RWPE1 (cell line): ENCODE results near the gene UBE2D2.
"Not testable (repeated sequence)": the region's sequence is repeated elsewhere in the genome, so short reads cannot be mapped to it uniquely, and the experiment has no call there.

Experiments
- CTCF ChIA-PET: fragments of 350-600 bp; sonication (Branson Sonifier 250); formaldehyde crosslinking; extraction: SDS; loops from one replicate; lab custom pipeline; 2021; lab: Yijun Ruan, JAX
- POLR2A ChIA-PET: fragments of 400-600 bp; formaldehyde crosslinking; extraction: SDS; loops from one replicate; lab custom pipeline; 2020; ENCODE audit warnings: antibody characterized with exemption; ENCODE audit not compliant: low non-redundant PET; lab: Yijun Ruan, JAX
- DNase-seq: peaks from one replicate; pipeline ENCODE4 v3.0.0; 2012; ENCODE audit warnings: low spot score
- H3K27ac ChIP-seq: fragments of 450-650 bp; 2 replicates; pipeline ENCODE4 v1.5.1; 2017
- TF ChIP-seq, protein P1 (sequence below): fragments of 450-650 bp; conservative IDR thresholded peaks from 2 replicates; pipeline ENCODE4 v1.5.1; 2017; ENCODE audit warnings: low read depth, mild to moderate bottlenecking

Gene UBE2D2

GRCh38 chr5:139517683-139518564 lies 43.2 kb upstream of the UBE2D2 start:
- H3K27ac ChIP-seq = peak overlapping the region; percentile 70
- ChIA-PET CTCF (interaction anchor here (0.6 to 8.7 kb wide), 10 partner anchors 16 to 453 kb away, joined by 3 to 171 read pairs (median 4); partner anchors contain the start of gene DNAJC18), POLR2A (interaction anchor here (0.7 kb wide), 1 partner anchor 95 kb away, joined by 3 read pairs; no protein-coding TSS in a partner anchor)
- DNase-seq = peak; percentile 95
- TF ChIP-seq, protein P1, sequence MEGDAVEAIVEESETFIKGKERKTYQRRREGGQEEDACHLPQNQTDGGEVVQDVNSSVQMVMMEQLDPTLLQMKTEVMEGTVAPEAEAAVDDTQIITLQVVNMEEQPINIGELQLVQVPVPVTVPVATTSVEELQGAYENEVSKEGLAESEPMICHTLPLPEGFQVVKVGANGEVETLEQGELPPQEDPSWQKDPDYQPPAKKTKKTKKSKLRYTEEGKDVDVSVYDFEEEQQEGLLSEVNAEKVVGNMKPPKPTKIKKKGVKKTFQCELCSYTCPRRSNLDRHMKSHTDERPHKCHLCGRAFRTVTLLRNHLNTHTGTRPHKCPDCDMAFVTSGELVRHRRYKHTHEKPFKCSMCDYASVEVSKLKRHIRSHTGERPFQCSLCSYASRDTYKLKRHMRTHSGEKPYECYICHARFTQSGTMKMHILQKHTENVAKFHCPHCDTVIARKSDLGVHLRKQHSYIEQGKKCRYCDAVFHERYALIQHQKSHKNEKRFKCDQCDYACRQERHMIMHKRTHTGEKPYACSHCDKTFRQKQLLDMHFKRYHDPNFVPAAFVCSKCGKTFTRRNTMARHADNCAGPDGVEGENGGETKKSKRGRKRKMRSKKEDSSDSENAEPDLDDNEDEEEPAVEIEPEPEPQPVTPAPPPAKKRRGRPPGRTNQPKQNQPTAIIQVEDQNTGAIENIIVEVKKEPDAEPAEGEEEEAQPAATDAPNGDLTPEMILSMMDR = peak; percentile 98

DNA sequence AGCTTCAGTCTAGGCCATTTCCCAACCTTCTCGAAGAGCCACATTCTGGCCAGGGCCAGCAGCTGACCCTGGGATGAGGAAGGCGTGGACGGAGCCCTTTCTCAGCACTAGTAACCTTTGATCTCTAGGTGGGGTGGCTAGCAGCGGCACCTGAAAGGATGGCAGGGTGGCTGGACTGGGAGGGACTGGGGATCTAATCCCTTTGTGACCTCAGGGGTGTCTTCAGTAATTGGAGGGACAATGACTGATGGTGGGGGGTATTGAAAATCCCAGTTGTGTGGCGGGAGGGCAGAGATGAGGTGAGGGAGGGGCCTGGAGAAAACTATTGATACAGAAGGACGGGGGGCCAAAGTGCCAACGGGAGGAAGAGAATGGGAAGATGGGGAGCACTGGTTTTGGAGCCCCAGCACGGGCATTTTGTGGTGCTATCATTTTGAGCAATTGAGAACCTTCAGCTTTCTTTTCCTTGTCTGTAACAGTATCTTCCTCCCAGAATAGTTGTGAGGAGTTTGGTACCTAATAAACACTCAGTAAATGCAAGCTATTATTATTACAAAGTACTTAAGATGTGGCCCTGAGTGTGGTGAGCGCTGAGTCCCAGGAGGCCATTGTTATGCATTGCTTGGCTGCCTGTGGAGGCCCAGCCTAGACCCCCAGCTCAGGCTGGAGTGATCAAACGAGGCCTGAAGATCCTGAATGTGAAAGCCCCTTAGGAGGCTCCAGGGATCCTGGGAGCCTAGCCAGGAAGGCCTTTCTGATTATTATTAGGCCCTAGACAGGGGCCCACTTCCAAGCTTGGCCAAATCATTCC lies 37.3 kb upstream of the UBE2D2 start:
- POLR2A ChIA-PET = no interaction called here
- TF ChIP-seq, protein P1 = no peak
- DNase-seq = no peak
- CTCF ChIA-PET = interaction anchor here (0.7 kb wide), 1 partner anchor 250 kb away, joined by 6 read pairs; no protein-coding TSS in a partner anchor
- H3K27ac ChIP-seq = no peak overlapping the region

GRCh38 chr5:139524446-139524845 lies 36.7 kb upstream of the UBE2D2 start:
- POLR2A ChIA-PET = no interaction called here
- TF ChIP-seq, protein P1 = no peak
- no peak for DNase-seq
- CTCF ChIA-PET = no interaction called here
- H3K27ac ChIP-seq = no peak overlapping the region

DNA sequence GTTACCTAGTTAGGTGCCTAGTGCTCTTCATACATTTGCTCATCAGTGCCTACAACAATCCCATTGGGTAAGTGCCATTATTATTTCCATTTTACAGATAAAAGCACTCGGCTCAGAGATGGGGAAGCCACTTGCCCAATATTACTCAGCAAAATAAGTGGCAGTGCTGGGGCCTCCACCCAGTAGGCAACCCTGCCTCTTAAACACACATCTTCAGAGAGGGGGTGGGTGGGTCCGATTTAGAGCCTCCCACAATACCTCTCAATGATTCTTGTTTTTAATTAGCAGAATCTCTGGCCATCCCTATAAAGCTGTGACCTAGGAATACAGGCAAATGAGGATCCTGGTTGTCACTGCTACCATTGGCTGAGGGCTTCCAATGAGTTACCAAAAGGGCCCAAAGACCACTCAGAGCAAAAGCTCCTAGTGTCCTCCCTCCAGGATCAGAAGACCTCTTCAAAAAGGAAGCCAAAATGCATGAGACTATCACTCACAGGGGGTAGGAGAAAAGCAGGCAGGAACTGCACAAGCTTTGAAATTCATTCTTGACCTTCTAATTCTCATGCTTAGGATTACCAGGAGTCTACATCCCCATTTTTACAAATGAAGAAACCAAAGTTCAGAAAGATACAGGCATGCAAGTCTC lies 36.1 kb upstream of the UBE2D2 start:
- CTCF ChIA-PET = no interaction called here
- no peak for DNase-seq
- H3K27ac ChIP-seq = no peak overlapping the region
- TF ChIP-seq, protein P1 = no peak
- POLR2A ChIA-PET = no interaction called here

DNA sequence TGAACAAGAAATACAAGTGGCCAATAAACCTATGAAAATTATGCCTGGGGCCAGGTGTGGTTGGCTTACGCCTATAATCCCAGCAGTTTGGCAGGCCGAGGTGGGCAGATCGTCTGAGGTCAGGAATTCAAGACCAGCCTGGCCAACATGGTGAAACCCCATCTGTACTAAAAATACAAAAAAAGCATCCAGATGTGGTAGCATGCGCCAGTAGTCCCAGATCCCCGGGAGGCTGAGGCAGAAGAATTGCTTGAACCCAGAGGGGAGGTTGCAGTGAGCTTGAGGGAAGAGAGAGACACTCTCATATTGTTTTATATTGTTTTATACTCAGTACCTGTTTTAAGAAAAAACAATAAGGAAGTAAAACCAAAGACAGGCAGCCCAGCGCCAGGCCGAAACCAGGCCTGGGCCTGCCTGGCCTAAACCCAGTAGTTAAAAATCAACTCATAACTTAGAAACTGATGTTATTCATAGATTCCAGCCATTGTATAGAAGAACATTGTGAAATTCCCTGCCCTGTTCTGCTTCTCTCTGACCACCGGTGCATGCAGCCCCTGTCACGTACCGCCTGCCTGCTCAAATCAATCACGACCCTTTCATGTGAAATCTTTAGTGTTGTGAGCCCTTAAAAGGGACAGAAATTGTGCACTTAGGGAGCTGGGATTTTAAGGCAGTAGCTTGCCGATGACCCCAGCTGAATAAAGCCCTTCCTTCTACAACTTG lies 35.4 kb upstream of the UBE2D2 start:
- H3K27ac ChIP-seq, CTCF ChIA-PET, POLR2A ChIA-PET, DNase-seq: not testable (repeated sequence)

DNA sequence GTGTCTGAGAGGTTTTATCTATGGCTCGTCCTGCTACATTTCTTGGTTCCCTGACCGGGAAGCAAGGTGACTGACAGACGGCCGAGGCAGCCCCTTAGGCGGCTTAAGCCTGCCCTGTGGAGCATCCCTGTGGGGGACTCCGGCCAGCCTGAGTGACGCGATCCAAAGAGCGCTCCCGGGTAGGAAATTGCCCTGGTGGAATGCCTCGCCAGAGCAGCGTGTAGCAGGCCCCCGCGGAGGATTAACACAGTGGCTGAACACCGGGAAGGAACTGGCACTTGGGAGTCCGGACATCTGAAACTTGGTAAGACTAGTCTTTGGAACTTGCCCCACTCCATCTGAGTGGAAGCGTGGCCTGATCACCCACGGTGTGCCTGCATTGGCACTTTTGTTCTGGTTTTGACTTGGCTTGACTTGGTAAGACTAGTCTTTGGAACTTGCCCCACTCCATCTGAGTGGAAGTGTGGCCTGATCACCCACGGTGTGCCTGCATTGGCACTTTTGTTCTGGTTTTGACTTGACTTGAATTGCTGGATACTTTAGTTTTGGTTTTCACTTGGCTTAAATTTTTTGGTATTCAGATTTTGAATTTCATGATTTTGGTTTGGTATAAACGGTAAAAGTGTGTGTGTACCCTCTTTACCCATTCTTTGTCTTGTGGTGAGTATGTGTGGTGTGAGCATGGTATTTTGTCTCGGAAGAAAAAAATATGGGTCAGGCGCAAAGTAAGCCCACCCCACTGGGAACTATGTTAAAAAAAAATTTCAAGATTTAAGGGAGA lies 34.6 kb upstream of the UBE2D2 start:
- CTCF ChIA-PET, H3K27ac ChIP-seq, DNase-seq, POLR2A ChIA-PET: not testable (repeated sequence)

GRCh38 chr5:139527090-139527470 lies 34.1 kb upstream of the UBE2D2 start:
- DNase-seq, CTCF ChIA-PET, H3K27ac ChIP-seq, POLR2A ChIA-PET: not testable (repeated sequence)

- POLR2A ChIA-PET, H3K27ac ChIP-seq, DNase-seq: not testable (repeated sequence)
- CTCF ChIA-PET = interaction anchor here (0.8 kb wide), 1 partner anchor 113 kb away, joined by 4 read pairs; no protein-coding TSS in a partner anchor
Measured at GRCh38 chr5:139527896-139528467, 33.2 kb upstream of the UBE2D2 start.

- CTCF ChIA-PET = interaction anchor here (0.7 to 0.8 kb wide), 2 partner anchors 114 to 671 kb away, joined by 3 to 4 read pairs; no protein-coding TSS in a partner anchor
- POLR2A ChIA-PET = not testable (repeated sequence)
Measured at GRCh38 chr5:139528695-139529094, 32.4 kb upstream of the UBE2D2 start.

DNA sequence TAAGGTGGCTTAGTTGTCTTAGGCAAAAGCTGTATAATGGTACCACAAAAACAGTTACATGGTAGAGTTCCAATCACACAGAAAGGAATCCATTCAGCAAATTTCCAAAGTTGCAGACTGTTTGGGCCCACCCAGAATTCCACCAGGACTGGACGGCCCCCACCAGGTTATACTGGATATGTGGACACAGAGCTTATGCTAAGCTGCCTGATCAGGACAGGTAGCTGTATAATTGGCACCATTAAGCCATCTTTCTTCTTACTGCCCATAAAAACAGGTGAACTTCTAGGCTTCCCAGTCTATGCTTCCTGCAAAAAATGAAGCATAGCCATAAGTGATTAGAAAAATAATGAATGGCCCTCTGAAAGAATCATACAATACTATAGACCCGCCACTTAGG lies 31.1 kb upstream of the UBE2D2 start:
- DNase-seq, POLR2A ChIA-PET, H3K27ac ChIP-seq, CTCF ChIA-PET: not testable (repeated sequence)

More at GRCh38 chr5:139528695-139529094, 32.4 kb upstream of the UBE2D2 start:
- not testable (repeated sequence) for H3K27ac ChIP-seq, DNase-seq
